ENCODE results near the gene HIVEP1.

HIVEP1 gene

GRCh38 chr6:12114055-12114503, 102.0 kb downstream of the HIVEP1 start:
- in situ Hi-C loops (cut with HindIII; ENCODE audit: low sequenced_read_pairs) = no loop called here

DNA sequence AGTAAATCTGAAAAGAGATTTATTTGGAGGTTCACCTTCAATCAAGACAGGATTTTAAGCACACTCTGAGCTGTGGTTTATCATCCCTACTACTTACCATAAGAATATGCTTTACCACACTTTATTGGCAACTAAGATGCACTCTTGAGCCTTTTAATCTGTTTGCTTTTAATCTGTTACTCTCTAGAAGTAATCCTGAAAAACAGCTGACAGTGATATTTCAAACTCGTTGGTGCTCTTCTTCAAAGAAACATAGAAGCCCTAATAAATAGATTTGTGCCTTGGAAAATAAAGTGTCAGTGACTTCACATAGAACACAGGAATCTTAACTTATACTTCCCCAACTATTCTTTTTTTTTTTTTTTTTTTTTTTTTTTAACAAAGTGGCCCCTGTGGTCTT, 102.9 kb downstream of the HIVEP1 start:
- in situ Hi-C loops (cut with HindIII; ENCODE audit: low sequenced_read_pairs) = no loop called here

- in situ Hi-C loops (cut with HindIII; ENCODE audit: low sequenced_read_pairs) = no loop called here
Observed at GRCh38 chr6:12115492-12115891, 103.4 kb downstream of the HIVEP1 start.

DNA sequence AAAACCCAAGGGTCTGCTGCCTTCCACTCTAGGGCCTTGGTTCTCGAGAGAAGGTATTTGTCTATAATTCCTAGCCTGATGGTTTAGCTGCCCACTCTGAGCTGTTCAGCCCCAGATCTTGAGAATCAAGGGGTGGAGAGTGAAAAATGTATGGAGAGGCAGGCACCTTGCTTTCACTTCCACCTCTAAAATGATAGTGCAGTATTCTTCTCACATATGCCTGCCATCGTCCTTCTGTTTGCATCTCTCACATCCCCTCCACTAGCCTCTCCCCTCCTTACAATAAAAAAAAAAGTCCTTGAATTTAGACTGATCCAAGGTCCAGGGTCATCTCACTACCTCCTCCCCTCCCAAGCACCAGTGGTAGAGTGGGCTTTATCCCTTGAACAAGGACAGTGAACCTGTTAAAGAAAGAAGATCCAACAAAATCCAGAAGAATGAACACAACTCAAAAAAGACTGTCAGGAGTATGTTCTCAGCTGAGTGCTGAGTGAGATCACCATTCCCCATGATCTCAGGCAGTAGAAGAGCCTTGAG, 104.2 kb downstream of the HIVEP1 start:
- in situ Hi-C loops (cut with HindIII; ENCODE audit: low sequenced_read_pairs) = no loop called here

- in situ Hi-C loops (cut with HindIII; ENCODE audit: low sequenced_read_pairs) = no loop called here
Observed at GRCh38 chr6:12116978-12117377, 104.9 kb downstream of the HIVEP1 start.

DNA sequence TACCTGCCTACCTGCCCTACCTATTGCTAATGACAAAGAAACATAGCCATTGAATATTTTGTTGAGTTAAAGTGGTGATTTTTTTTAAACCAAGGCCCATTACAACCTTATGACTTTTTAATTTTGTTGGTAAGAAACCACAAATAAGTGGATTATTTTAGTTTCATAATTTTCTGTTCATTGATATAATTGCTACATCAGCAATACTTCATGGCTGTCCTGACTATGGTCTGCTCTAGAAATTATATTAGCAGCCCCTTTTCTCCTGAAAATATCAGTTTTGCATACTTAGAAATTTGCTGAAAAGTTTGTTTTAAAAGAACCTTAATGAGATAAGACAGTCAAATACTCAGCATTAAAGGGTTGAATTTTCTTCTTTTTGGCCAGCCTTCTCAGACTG, 106.5 kb downstream of the HIVEP1 start:
- in situ Hi-C loops (cut with HindIII; ENCODE audit: low sequenced_read_pairs) = no loop called here

GRCh38 chr6:12119085-12119588, 107.0 kb downstream of the HIVEP1 start:
- in situ Hi-C loops (cut with HindIII; ENCODE audit: low sequenced_read_pairs) = no loop called here

DNA sequence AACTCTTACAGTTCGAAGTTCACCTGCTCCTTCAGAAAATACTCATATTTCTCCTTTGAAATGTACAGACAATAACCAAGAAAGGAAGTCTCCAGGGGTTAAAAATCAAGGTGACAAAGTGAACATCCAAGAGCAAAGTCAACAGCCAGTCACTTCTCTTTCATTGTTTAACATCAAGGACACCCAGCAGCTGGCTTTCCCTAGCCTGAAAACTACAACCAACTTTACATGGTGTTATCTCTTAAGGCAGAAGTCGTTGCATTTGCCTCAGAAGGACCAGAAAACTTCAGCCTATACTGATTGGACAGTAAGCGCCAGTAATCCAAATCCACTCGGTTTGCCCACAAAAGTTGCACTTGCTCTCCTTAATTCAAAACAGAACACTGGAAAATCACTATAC, 113.3 kb downstream of the HIVEP1 start:
- in situ Hi-C loops (cut with HindIII; ENCODE audit: low sequenced_read_pairs) = no loop called here

GRCh38 chr6:12126051-12126450, 113.9 kb downstream of the HIVEP1 start:
- in situ Hi-C loops (cut with HindIII; ENCODE audit: low sequenced_read_pairs) = no loop called here

GRCh38 chr6:12129523-12129922, 117.4 kb downstream of the HIVEP1 start:
- in situ Hi-C loops (cut with HindIII; ENCODE audit: low sequenced_read_pairs) = no loop called here

DNA sequence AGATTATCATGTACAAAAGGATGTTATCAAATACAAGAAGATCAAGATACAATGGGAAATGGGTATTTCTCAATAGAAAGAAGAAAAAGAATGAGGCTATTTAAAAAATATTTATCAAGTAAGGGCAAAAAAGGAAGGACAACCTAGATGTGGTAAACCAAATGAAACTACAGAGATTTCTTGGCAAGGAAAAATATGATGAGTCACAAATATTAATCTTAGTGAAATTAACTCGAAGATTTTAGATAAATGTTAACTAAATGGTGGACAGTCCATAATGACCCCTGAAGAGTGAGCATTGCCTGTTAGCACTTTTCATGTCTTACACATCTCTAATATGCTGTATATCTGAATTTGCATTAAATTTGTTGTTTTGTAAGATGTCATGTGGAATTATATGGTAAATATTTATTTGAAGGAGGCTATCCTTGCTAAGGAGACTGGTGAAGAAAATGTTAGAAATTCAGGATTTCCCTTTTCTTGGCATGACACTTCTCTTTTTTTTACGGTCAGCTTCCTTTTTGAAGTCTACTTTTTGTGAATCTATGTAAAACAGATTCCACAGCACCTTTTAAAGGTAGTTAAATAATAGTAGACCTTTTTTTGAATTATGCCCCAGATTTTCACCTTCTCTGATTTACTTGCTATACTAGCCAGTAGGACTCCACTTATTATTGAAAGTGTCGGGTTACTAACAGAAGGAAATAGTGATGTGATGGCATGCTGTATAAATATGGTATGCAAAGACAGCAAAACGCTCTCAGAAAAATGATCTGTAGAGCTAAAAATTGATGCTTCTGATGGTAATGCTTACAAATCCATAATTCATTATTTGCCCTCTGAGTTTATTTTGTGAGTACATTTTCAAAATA, 120.5 kb downstream of the HIVEP1 start:
- in situ Hi-C loops (cut with HindIII; ENCODE audit: low sequenced_read_pairs) = no loop called here

DNA sequence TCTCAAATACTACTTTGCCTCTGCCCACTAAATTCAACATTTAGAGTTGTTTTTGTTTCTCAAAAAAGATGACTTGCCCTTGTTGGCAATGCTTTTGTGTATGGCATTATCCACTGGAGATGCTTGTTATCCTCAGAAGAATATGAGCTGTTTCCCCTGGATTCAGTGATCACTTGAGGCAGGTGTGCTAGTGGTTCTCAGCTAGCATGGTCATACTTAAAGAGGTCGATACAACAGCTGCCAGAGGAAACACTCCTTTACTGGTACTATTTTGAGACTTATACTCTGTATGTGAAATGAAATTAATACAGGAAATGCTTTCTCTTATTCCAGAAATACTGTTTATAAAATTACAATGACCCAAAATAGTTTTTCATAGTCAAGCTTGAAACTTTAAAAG, 122.5 kb downstream of the HIVEP1 start:
- in situ Hi-C loops (cut with HindIII; ENCODE audit: low sequenced_read_pairs) = no loop called here

DNA sequence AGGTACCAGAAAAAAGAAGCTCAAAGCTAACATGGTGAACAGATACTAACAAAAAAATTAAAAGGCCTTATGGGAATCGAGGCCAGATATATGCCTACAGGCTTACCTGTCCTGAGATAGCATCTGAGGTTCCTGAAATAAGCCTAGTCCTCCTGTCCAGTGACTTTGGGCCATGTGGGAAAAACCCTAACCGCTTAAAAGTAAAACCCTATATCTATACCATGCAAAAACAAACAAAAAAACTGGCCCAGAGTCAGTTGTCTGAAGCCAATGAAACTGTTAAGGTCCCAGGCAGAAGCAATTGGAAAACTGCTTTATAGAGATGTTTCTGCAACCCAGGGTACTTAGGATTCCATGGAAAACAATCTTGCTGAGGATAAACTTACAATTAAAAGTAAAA, 122.9 kb downstream of the HIVEP1 start:
- in situ Hi-C loops (cut with HindIII; ENCODE audit: low sequenced_read_pairs) = no loop called here

DNA sequence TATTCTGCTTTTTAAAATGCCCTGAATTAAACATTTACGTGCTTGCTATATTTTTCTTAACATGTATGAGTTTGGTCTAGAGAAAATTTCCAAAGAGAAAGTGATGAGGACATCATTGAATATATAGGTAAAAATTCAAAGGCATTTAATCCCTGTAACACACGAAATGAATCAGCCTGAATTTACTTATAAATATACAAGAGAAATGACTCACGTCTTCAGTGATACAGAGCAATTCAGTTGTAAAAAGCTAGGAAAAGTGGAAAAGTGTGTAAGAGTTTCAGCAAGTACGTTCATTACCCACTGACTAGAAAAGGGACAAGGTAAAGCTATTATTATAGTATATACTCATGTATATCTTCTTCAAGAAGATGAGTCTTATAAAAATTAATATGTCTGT, 124.8 kb downstream of the HIVEP1 start:
- in situ Hi-C loops (cut with HindIII; ENCODE audit: low sequenced_read_pairs) = no loop called here

DNA sequence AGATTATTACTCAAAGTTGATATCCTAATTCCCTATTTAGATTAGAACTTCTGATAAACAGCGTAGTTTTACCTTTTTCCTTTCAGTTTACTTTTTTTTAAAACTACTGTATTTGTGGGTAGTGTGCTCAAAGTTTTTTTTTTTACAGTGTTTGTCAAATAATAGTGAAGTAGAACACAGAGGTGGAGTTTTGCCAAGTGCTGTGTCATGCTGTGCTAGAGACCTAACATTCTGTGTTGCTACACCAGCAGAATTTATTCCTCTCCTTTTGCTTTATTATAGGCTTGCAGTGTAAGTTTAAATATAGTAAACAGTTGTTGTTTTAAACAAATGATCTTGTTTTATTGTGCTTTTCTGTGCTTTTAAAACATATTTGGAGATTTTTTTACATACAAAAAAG, 125.4 kb downstream of the HIVEP1 start:
- in situ Hi-C loops (cut with HindIII; ENCODE audit: low sequenced_read_pairs) = no loop called here

DNA sequence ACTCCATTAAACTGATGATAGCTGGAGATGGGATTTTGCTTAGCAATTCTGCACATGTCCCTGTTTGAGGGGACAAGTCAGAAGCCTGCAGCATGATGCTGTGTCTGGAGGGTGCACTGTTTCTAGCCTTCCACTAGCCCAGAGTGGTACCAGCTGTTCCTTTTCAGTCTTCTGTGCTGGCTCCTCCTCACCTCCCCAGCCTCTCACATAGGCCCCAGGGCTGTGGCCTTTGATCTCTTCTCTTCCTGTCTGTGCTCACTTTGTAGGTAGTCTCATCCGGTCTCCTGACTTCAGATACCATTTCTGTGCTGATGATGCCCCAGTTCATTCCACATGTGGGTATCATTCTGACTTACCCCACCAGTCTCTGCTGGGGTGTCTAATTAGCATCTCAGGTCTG, 126.3 kb downstream of the HIVEP1 start:
- in situ Hi-C loops (cut with HindIII; ENCODE audit: low sequenced_read_pairs) = no loop called here

GRCh38 chr6:12138936-12139335, 126.8 kb downstream of the HIVEP1 start:
- in situ Hi-C loops (cut with HindIII; ENCODE audit: low sequenced_read_pairs) = no loop called here

- in situ Hi-C loops (cut with HindIII; ENCODE audit: low sequenced_read_pairs) = no loop called here
Observed at GRCh38 chr6:12147557-12148316, 135.6 kb downstream of the HIVEP1 start.

DNA sequence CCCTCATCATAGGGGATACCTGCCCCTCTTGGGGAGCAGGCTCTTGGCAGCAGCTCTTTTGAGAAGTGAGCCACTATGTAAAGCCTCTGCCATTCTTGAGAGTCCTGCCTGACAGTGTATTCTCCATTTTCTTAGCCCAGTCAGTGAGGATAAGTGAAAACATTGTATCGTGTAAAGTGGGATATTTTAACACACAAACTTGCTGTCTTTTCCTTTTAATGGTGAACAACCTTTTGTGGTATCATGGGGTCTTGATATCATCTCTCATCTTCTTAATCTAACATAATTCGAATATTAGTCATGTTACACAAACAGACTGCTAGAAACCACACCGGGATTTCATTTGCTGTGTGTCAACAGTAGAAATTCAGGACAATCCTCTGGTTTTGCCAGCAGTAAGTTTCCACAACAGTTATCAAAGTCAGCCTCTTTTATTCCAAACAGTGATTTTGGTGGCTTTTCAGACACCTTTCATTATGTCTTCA, 136.2 kb downstream of the HIVEP1 start:
- in situ Hi-C loops (cut with HindIII; ENCODE audit: low sequenced_read_pairs) = no loop called here

- in situ Hi-C loops (cut with HindIII; ENCODE audit: low sequenced_read_pairs) = no loop called here
Observed at GRCh38 chr6:12148841-12149240, 136.7 kb downstream of the HIVEP1 start.

DNA sequence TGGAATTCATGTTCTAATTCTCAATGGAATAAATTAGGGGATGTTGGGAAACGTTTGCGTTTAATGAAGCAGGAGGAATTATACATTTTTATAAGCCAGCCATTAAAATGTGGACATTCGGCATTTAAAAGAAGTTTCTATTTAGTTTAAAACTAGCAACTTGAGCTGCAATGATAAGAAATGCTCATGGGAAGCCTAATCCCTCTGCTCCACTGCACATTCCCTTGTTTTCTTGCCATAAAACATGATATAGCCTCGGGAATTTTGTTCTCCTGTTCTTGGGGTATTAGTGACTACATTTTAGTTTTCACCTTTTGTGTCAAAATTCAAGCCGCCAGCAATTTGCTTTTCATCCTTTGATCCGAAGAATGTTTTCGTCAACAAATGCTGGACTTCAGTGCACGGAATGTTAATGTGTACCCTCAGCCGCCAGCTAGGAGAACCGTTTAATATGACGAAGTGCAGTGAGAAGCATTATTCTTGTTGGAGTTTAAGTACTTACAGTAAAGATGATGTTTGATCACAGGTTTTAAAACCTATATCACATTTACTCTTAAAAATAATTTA, 137.9 kb downstream of the HIVEP1 start:
- in situ Hi-C loops (cut with HindIII; ENCODE audit: low sequenced_read_pairs) = no loop called here
